ENCODE results near the gene FAM168B. TPM values are rescaled to one million over a fixed set of nuclear protein-coding genes. Genes with fewer than 3 reads are reported as not detected.

Gene FAM168B
- total RNA-seq, 1 donor from 2014 or later: 64.3 TPM

DNA sequence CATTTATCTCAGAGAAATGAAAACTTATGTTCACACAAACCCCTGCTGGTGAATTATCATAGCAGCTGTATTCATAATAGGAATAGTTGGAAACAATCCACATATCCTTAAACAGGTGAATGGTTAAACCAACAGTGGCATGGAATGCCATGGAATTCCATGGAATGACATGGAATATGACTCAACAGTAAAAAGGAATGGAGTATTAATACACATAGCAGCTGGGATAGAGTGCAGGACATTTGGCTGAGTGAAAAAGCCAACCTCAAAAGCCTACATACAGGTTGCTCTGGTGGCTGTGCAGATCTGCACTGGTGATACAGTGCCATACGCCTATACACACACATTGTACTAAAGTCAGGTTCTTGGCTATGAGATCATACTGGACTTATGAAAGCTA is 69.5 kb downstream of the FAM168B start:
- TF ChIP-seq, protein P1, sequence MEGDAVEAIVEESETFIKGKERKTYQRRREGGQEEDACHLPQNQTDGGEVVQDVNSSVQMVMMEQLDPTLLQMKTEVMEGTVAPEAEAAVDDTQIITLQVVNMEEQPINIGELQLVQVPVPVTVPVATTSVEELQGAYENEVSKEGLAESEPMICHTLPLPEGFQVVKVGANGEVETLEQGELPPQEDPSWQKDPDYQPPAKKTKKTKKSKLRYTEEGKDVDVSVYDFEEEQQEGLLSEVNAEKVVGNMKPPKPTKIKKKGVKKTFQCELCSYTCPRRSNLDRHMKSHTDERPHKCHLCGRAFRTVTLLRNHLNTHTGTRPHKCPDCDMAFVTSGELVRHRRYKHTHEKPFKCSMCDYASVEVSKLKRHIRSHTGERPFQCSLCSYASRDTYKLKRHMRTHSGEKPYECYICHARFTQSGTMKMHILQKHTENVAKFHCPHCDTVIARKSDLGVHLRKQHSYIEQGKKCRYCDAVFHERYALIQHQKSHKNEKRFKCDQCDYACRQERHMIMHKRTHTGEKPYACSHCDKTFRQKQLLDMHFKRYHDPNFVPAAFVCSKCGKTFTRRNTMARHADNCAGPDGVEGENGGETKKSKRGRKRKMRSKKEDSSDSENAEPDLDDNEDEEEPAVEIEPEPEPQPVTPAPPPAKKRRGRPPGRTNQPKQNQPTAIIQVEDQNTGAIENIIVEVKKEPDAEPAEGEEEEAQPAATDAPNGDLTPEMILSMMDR (IDR thresholded peaks at IDR 0.05): no peak
- no peak overlapping the region for H3K27ac ChIP-seq
- DNase-seq (ENCODE audit: low spot score in 2 of 2): no peak
- H3K36me3 ChIP-seq: no peaks in the 10 kb centered on the region
- H3K4me3 ChIP-seq: no peak overlapping the region
- no peaks in the 10 kb centered on the region for H3K27me3 ChIP-seq
- intact Hi-C loops (cut with DNase I): no loop called here
- no peaks in the 10 kb centered on the region for H3K4me1 ChIP-seq
- no peaks in the 10 kb centered on the region for H3K9me3 ChIP-seq

DNA sequence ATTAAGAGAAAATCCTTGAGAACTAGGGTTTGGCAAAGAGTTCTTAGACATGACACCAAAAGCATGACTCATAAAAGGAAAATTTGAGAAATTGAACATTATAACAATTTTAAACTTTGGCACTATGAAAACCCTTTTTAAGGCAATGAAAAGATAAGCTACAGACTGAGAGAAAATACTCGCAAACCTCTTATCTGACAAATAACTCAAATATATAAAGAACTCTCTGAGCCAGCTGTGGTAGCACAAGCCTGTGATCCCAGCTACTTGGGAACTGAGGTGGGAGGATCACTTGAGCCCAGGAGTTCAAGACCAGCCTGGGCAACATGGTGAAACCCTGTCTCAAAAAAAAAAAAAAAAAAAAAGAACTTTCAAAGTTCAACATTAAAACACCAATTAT is 70.5 kb downstream of the FAM168B start:
- DNase-seq (ENCODE audit: low spot score in 2 of 2): no peak
- intact Hi-C loops (cut with DNase I): no loop called here
- Histone ChIP-seq H3K27me3 (no peaks in the 10 kb centered on the region), H3K4me3 (no peak overlapping the region), H3K27ac (no peak overlapping the region), H3K36me3 (no peaks in the 10 kb centered on the region), H3K9me3 (no peaks in the 10 kb centered on the region), H3K4me1 (no peaks in the 10 kb centered on the region)
- TF ChIP-seq, protein P1 (IDR thresholded peaks at IDR 0.05): no peak

GRCh38 chr2:131016826-131017741 is 76.2 kb downstream of the FAM168B start:
- Histone ChIP-seq H3K36me3 (no peaks in the 10 kb centered on the region), H3K4me3 (no peak overlapping the region), H3K4me1 (no peaks in the 10 kb centered on the region), H3K27ac (no peak overlapping the region), H3K27me3 (no peaks in the 10 kb centered on the region), H3K9me3 (no peaks in the 10 kb centered on the region)
- TF ChIP-seq, protein P1 (IDR thresholded peaks at IDR 0.05): no peak
- intact Hi-C loops (cut with DNase I): no loop called here
- DNase-seq (ENCODE audit: low spot score in 2 of 2): no peak

DNA sequence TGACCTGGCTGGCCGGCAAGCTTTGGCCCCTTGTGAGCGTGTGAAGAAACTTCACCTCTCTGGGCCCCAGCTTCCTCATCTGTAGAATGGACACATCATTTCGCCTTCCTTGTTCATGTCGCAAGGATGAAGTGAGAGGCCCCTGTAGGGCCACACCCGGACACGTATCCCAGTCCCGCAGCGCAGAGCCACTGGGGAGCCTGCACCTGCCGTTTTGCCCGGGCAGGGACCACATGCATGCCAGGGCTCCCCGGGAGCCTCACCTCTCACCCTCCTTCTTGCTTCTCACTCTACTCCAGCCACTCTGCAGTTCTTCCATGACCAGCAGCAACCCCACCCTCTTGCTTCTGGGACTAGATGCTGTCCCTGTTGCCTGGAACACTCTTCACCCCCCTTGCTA is 77.5 kb downstream of the FAM168B start:
- no peak overlapping the region for H3K4me3 ChIP-seq

GRCh38 chr2:131014141-131014540 is 79.1 kb downstream of the FAM168B start:
- H3K36me3 ChIP-seq: no peaks in the 10 kb centered on the region
- intact Hi-C loops (cut with DNase I): no loop called here
- H3K27ac ChIP-seq: no peak overlapping the region
- no peaks in the 10 kb centered on the region for H3K4me1 ChIP-seq
- TF ChIP-seq, protein P1 (IDR thresholded peaks at IDR 0.05): no peak
- no peaks in the 10 kb centered on the region for H3K27me3 ChIP-seq
- no peak for DNase-seq (ENCODE audit: low spot score in 2 of 2)
- no peaks in the 10 kb centered on the region for H3K9me3 ChIP-seq
- no peak overlapping the region for H3K4me3 ChIP-seq

More for the DNA sequence above, 77.5 kb downstream of the FAM168B start:
- H3K27me3 ChIP-seq: no peaks in the 10 kb centered on the region
- H3K36me3 ChIP-seq: no peaks in the 10 kb centered on the region
- no peaks in the 10 kb centered on the region for H3K4me1 ChIP-seq
- TF ChIP-seq, protein P1 (IDR thresholded peaks at IDR 0.05): no peak
- intact Hi-C loops (cut with DNase I): no loop called here
- no peaks in the 10 kb centered on the region for H3K9me3 ChIP-seq
- no peak for DNase-seq (ENCODE audit: low spot score in 2 of 2)
- no peak overlapping the region for H3K27ac ChIP-seq

Measured in ascending aorta (tissue), 2 donors.